HG02588 (cell line): Measurements from ENCODE around the gene FBXO34.
"Not testable (repeated sequence)": the region's sequence is repeated elsewhere in the genome, so short reads cannot be mapped to it uniquely, and the experiment has no call there.

ENCODE experiments used
- ATAC-seq: cut with Tn5 transposase; IDR thresholded peaks from one replicate; pipeline ENCODE4 v1.9.1; 2021; ENCODE audit warnings: mild to moderate bottlenecking, moderate library complexity; ENCODE audit not compliant: unreplicated experiment

FBXO34 gene

DNA sequence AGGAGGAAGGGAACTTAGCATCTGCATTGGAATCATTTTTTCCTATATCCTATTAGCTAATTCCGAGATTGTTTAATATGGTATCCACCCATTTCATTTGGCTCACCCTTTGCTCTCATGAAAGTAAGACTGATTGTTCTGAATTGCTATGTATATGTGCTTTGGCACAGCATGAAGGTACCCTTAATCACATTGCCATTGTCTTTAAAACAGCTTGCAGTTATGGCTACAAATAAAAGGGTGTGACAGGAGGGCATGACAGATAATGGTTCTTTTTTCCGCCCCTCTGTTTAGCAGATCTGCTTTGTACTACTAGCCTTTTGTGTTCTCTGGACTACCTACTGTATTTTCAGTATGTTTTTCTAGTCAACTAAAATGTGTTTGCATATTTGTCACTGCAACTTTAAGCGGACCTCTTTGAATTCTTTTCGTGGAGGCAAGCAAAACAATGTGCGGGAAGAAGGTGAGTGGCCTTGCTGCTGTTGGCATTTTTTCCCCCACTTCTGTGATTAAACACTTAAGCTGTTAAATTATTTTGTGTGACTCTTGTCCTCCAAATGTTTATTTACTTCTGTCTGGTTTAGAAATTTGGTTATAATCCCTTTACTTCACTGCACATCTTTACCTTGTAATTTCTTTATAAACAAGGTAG, 35.8 kb downstream of the FBXO34 start:
- ATAC-seq: no peak

DNA sequence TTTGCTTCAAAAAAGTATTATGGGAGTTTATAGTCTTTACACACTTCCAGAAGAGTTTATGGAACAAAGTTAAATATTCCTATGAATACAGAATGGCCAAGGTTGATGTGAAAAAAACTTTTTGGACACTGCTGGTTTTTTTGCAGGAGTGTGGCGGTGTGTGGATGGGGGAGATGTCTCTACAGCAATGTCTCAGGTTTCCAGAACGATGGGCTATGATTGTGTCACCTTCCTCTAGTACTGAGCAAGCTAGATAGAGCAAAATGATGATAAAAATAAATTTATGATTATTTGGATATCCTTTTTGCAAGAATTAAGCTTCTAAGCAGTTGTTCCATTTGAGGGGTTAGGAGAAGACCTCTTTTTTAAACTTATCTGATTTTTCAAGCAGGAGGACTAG, 37.9 kb downstream of the FBXO34 start:
- no peak for ATAC-seq

DNA sequence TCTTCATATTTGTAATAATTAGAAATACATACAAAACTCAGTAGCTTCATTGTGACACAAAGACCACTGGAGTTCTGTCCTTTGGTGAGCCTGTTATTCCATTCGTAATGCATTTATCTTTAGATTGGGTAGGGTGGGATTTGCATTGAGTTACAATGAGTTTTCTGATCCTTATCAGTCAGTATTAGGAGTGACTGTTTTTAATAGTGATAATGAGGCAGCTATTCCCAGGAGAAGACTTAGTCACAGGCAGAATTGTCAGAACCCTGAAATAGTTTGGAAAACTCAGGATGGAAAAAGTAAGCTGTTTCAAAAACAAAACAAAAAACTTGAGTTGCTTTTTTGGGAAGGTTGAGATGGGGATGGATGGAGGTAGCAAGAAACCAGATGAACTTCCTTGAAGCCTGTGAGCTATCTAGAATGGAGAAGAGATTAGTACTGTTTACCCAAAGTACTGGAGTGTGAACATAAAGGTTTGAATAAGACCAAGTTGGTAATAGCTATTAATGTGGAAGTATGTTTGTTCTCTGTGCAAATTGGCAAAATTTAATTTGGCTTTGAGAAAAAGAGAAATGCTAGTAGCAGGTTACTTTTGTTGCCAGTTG, 38.6 kb downstream of the FBXO34 start:
- no peak for ATAC-seq

DNA sequence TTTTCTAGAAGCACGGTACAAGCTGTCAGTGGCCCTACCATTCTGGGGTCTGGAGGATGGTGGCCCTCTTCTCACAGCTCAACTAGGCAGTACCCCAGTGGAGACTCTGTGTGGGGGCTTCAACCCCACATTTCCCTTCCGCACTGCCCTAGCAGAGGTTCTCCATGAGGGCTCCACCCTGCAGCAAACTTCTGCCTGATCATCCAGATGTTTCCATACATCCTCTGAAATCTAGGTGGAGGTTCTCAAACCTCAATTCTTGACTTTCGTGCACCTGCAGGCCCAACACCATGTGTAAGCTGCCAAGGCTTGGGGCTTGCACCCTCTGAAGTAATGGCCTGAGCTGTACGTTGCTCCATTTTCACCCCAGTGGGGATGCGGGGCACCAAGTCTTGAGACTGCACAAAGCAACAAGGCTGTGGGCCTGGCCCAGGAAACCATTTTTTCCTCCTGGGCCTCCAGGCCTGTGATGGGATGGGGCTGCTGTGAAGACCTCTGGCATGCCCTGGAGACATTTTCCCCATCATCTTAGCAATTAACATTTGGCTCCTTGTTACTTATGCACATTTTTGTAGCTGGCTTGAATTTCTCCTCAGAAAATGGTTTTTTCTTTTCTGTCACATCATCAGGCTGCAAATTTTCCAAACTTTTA, 41.3 kb downstream of the FBXO34 start:
- ATAC-seq: not testable (repeated sequence)

DNA sequence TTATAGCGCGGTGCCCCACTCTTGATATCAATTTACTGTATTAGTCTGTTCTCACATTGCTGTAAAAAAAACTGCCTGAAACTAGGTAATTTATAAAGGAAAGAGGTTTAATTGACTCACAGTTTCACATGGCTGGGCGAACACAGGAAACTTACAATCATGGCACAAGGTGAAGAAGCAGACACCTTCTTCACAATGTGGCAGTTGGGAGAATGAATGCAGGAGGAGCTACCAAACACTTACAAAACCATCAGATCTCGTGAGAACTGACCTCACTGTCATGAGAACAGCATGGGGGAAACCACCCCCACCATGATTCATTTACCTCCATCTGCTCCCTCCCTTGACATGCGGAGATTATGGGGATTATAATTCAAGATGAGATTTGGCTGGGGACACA, 42.3 kb downstream of the FBXO34 start:
- ATAC-seq: no peak

DNA sequence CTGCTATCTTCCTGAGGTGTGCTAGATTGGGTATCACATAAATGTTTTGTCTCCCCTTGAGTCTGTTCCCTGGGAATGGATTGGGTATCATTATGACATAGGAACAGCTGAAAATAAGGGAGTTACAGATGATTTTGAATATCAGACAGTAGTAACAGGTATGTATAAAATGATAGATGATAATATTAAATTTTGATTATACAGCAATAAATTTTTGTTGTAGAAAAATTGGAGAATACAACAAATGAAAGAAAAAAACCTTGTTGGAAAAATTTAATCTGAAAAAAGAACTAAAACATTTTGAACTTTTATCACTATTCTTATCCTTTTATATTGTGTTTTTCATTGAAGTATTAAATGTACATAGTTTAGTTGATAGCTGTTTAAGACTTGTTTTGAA, 43.2 kb downstream of the FBXO34 start:
- ATAC-seq: no peak

DNA sequence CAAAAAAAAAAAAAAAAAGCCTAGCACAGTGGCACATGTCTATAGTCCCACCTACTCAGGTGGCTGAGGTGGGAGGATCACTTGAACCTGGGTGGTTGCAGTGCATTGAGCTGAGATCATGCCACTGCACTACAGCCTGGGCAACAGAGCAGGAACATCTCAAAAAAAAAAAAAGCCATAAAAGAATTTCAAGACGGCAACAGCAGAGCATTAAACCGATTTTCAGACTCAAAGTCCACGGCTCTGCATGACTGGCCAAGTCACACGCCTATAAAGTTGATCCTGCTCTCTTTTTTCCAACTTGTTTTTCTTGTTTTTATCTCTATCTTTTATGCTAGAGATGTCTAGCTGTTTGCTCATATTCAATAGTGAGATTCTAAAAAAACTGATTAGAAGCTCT, 45.3 kb downstream of the FBXO34 start:
- no peak for ATAC-seq

DNA sequence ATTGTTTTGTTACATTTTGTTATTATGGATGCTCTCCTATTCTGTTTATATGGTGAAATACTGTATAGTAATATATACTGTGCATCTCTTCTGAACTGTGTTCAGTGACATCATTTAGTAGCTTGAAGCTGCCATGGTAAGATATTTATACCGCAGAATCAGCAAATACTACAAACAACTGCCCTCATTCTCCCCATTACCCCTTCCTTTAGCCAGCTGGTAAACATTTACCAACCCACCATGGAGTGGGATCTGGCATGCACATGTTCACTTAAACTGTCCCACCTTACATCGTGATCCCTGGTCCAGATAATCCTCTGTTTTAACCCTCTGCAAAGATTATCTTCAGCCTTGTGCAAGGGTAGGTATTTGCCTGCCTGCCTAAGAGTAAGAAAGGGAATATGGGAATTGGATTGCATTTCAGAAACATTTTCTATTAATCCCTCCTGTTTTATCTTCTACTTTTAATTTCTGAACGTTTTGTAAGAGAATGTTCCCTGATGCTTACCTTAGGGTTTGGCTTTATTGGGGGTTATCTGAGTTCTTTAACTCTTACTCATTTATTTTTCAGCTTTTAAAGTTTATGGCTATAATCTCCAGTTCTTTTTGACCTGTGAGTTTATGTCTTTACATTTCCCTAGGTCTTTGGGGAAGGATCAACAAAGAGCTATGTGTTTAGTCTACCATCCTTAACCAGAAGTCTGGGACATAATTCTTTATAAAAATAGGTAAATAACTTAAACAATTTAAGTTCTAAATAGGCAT, 46.5 kb downstream of the FBXO34 start:
- ATAC-seq: no peak

DNA sequence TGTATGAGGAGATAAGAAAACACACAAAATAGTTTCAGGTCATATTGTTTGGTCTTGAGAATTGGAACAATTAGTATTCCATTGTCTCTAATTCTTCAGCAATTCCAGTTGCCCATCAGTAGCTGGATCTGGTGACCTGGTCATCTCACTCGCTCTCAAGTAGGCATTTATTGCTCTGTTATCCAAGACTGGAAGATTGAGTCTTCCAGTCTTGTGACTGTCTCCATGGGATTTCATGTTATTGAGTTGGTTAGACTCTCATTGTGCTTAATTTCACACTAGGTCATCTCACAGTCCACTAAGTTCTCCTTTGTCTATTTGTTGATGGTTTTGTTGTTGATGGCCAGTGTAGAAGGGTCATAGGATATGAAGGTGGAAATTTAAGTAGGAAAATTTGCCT, 47.5 kb downstream of the FBXO34 start:
- ATAC-seq: no peak

DNA sequence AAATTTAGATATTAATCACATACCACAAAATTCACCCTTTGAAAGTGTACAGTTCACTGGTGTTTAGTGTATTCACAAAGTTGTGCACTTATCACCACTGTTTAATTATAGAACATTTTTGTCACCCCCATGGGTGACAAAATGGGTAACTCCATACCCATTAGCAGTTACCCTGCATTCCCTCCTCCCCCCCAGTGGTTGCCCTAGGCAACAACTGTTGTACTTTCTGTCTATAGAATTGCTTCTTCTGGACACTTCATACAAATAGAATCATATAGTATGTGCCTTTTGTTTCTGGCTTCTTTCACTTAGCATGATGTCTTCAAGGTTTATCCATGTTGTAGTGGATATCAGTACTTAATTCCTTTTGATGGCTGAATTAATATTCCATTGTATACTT, 52.7 kb downstream of the FBXO34 start:
- no peak for ATAC-seq

DNA sequence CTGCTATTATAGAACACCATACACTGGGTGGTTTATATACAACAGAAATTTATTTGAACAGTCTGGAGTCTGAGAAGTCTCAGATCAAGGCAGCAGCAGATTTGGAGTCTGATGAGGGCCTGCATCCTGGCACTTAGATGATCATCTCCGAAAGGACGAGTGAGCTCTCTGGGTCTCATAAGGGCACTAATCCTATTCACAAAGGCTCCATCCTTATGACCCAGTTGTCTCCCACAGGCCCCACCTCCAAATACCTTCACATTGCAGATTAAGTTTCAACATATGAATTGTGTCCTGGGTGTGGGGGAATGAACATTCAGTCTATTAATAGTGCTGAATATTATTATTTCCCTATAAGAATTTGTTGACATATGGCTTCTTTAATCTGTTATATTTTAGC, 53.6 kb downstream of the FBXO34 start:
- ATAC-seq: no peak

DNA sequence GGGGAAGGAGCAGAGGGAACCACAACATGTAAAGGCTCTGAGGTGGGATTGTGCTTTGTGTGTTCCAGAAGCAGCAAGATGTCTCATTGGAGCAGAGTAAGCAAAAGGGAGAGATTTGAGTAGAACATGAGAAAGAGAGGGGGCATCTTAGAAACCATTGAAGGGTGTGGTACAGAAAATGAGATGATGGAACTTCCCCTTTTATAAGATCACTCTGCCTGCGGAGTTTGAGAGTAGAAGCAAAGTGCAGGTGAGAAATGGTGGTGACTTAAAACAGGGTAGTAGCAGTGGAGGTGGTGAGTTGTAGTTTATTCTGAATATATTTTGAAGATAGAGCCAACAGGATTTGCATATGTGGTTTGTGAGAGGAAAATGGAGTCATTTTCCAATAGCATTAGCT, 56.0 kb downstream of the FBXO34 start:
- ATAC-seq: no peak

DNA sequence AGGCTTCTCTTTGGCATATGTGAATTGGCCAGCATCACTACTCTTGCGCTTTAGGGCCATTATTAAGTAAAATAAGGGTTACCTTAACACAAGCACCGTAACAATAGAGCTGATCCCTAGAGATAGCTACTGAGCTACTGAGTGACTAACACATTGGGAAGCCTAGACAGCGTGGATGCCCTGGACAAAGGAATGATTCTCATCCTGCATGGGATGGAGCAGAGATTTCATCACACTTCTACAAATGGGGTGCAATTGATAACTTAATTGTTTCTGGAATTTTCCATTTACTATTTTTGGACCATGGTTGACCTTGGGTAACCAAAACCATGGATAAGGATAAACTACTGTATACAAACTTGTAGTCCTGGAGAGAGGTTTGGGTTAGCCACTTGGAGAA, 57.1 kb downstream of the FBXO34 start:
- no peak for ATAC-seq

DNA sequence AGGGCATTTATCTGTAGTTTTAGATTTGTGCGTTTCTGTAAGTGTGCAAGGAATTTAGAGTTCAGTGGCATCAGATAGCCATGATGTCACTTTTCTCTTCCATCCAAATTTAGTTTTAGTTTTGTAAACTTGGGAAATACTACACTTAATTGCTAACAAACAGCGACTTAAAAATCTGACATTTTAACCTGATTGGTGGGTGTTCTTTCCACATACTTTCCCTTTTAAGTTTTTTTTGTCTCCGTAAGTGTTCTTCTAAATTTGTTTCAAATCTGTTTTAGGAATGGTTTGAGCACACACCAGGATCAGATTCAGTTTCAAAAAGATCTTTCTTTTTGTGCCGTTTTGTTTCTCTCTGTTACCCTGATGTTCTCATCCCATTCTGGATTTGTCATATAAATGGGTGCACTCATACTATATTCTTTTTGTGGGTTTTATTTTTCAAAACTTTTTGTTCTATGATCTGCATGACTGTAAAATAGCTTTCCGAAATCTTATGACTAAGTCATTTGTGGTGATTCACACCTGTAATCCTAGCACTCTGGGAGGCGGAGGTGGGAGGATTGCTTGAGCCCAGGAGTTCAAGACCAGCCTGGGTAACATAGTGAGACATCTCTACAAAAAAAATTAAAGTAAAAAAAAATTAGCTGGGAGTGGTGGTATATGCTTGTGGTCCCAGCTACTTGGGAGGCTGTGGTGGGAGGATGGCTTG, 58.9 kb downstream of the FBXO34 start:
- ATAC-seq: no peak

DNA sequence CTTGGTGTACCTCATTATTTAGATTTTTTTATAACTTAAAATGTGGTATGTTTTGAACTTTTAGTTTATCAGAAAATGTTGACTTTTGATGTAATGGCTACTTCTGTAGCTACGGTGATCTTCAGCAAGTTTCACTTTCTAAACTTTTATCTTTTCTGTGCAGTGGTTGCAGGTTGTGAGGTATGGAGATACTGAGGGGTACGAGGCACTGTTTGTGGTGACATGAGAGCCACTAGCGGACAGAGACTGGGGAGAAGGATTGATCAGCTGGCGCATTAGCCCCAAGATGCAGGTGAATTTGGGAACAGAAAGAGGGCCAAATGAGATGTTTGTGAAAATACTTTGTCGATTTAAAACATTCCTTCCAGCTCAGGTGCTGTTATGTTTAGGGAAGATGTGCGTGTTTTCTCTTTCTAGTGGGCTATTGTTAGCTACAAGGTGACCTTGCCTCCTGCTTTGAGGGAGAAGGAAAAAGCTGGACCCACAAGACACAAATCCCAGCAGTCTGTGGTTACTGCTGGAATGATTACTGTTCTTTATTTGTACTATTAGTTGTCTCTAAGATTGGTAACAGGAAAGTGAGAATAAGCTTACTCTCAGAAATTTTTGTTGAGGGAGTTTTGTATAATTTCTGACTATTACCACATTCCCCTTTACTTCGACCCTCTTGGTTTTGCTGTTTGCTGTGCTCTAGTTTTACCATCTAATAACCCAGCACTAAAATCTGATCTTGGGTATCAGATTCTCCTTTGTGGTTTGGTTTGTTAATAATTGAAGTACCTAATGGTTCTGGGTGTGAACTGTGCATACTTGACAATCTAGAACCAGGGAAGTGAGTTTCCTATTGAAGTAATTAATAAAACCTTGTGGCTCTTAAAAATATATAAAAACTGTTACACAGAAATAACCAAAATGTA, 61.7 kb downstream of the FBXO34 start:
- no peak for ATAC-seq

DNA sequence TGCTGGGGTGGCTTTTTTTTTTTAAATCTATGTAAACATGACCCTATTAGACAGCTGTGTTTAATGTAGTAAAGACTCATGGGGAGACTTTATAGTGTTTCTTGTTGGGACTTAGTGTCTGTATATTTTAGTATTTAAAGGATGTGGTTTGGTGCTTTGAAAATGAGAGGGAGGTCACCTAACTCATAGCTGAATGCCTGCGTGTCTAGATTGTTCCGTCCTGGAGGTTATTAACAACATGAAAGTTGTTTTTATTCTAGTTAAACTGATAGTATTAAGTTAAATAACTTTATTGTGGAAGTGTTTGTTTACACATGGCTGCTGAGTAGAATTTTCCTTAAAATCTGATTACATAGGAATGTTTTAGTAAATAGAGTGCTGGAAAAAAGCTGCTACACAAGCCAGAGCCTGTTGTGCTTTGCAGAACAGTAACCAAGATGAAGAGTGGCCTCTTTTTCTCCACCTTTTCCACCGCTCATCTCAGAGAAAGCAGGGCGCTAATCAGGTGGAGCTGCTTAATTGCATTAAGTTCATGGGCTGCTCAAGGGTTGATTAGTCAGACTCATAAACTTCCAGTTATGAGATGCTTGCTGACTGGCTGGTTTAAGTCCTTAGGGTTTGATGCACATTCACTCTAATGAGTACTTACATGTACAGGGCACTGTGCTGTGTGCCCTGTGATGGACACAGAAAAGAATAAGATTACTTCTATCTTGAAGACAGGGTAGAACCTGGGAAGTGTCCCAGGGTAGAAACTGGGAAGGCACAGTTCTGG, 62.7 kb downstream of the FBXO34 start:
- ATAC-seq: no peak

DNA sequence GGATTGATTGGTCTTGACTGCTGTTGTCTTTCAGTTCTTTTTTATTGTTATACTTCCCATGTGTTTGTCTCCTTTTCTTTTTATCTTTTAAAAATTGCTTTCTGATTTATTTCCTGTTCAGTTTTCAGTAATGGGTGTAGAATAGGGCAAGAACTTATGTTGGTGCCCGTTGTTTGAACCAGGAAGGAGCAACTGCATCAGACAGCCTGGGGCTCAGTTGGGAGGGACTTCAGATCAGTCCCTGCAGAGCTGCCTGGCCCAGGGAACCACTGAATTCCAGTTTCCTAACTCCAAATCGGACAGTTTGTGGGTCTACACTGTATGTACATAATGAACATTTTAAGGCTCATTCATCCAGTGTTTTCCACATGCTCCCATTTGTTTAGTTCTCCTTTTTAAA, 64.9 kb downstream of the FBXO34 start:
- ATAC-seq: no peak

DNA sequence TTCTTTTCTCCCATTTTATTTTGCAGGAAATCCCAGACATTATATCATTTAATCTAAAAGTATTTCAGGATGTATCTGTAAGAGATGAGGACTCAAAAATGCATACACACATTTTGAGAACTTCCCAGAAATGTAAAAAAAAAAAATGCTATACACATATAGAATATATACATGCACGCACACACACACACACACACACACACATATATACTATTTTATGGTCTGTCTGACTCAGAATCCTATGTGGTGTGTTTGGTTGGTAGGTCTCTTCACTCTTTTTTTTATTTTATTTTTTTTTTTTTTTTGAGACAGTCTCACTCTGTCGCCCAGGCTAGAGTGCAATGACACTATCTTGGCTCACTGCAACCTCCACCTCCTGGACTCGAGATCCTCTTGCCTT, 65.5 kb downstream of the FBXO34 start:
- ATAC-seq: no peak

DNA sequence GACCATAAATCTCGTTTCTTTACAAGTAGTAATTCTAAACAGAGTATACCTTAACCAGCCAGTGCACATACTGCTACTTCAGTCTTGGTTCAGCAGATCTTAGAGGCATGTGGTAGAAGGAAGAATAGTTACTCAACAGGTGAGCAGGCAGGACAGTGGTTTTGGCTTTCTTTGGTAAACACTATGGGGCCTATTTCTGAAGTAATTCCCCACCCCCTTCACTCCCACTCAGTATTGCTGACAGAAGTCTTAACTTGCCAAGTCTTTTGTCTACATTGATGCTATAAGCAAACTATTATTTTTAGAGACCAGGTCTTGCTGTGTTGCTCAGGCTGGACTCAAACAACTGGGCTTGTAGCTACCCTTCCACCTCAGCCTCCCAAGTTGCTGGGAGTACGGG, 68.5 kb downstream of the FBXO34 start:
- peak; percentile 76 for ATAC-seq
